Suprapubic skin (tissue), 4 donors: ENCODE measurements around the gene RGS9BP.

Source experiments
- CTCF ChIP-seq, 2 donors: fragments of 200-600 bp in 1 of 2; fragments of 450-650 bp in 1 of 2; sonication (generic) in 1 of 2; IDR thresholded peaks; one replicate each; pipeline ENCODE4 v1.5.1; 2016 to 2019; ENCODE audit warnings: antibody characterized with exemption in 2 of 2, mild to moderate bottlenecking in 1 of 2, moderate library complexity in 1 of 2
- EP300 ChIP-seq: sonication (generic); formaldehyde crosslinking; IDR thresholded peaks from one replicate; pipeline ENCODE4 v1.6.1; 2017; ENCODE audit warnings: antibody characterized with exemption
- POLR2A ChIP-seq, 2 donors: fragments of 450-650 bp; IDR thresholded peaks; one replicate each; pipeline ENCODE4 v1.6.1; 2017; ENCODE audit warnings: antibody characterized with exemption in 2 of 2, mild to moderate bottlenecking in 2 of 2, moderate library complexity in 2 of 2
- POLR2AphosphoS5 ChIP-seq, 3 donors: sonication (generic); formaldehyde crosslinking; IDR thresholded peaks; one replicate each; pipeline ENCODE4 v1.6.1; 2017; ENCODE audit warnings: antibody characterized with exemption in 3 of 3

GRCh38 chr19:32666084-32666483 is 9.6 kb upstream of the RGS9BP start:
- TF ChIP-seq CTCF (IDR thresholded peaks at IDR 0.05): no peak
- TF ChIP-seq POLR2A (IDR thresholded peaks at IDR 0.05): no peak
- TF ChIP-seq EP300: no peak
- no peak for TF ChIP-seq POLR2AphosphoS5 (IDR thresholded peaks at IDR 0.05)
